ENCODE data around the gene TIMM29.
"Not testable (repeated sequence)": the region's sequence is repeated elsewhere in the genome, so short reads cannot be mapped to it uniquely, and the experiment has no call there.

TIMM29 gene

GRCh38 chr19:10920781-10921180 lies 7.8 kb upstream of the TIMM29 start:
- peaks cover 2% of the 10 kb centered on the region for H3K36me3 Mint-ChIP-seq
- no peaks in the 10 kb centered on the region for H3K27me3 Mint-ChIP-seq
- no peak overlapping the region for H3K27ac Mint-ChIP-seq
- H3K9me3 Mint-ChIP-seq (ENCODE audit: low read depth) = no peaks in the 10 kb centered on the region
- H3K4me1 Mint-ChIP-seq (ENCODE audit: low read depth) = no peaks in the 10 kb centered on the region
- H3K4me3 Mint-ChIP-seq = no peak overlapping the region

- Mint-ChIP-seq H3K9me3 (ENCODE audit: low read depth) (no peaks in the 10 kb centered on the region), H3K4me3 (no peak overlapping the region), H3K27ac (no peak overlapping the region), H3K27me3 (no peaks in the 10 kb centered on the region), H3K36me3 (peaks cover 2% of the 10 kb centered on the region), H3K4me1 (ENCODE audit: low read depth) (no peaks in the 10 kb centered on the region)
These were observed 7.3 kb upstream of the TIMM29 start for GRCh38 chr19:10921199-10921909.

- no peak overlapping the region for H3K4me3 Mint-ChIP-seq
- H3K4me1 Mint-ChIP-seq (ENCODE audit: low read depth) = peaks cover under 1% of the 10 kb centered on the region
- H3K27ac Mint-ChIP-seq = peak overlapping the region; percentile 50
- H3K36me3 Mint-ChIP-seq = peaks cover 2% of the 10 kb centered on the region
- H3K27me3 Mint-ChIP-seq = no peaks in the 10 kb centered on the region
- H3K9me3 Mint-ChIP-seq (ENCODE audit: low read depth) = no peaks in the 10 kb centered on the region
These were observed 6.5 kb upstream of the TIMM29 start for GRCh38 chr19:10921910-10922637.

- no peaks in the 10 kb centered on the region for H3K9me3 Mint-ChIP-seq (ENCODE audit: low read depth)
- peaks cover 4% of the 10 kb centered on the region for H3K4me1 Mint-ChIP-seq (ENCODE audit: low read depth)
- no peak overlapping the region for H3K4me3 Mint-ChIP-seq
- H3K27me3 Mint-ChIP-seq = no peaks in the 10 kb centered on the region
- peaks cover 2% of the 10 kb centered on the region for H3K36me3 Mint-ChIP-seq
- H3K27ac Mint-ChIP-seq = peak overlapping the region; percentile 50
These were observed 6.0 kb upstream of the TIMM29 start for GRCh38 chr19:10922638-10923014.

- Mint-ChIP-seq H3K36me3 (peaks cover 2% of the 10 kb centered on the region), H3K27ac (no peak overlapping the region), H3K4me3 (no peak overlapping the region), H3K27me3 (no peaks in the 10 kb centered on the region), H3K9me3 (ENCODE audit: low read depth) (no peaks in the 10 kb centered on the region), H3K4me1 (ENCODE audit: low read depth) (peaks cover 7% of the 10 kb centered on the region)
These were observed 5.1 kb upstream of the TIMM29 start for GRCh38 chr19:10923260-10924112.

GRCh38 chr19:10924597-10924996 lies 4.0 kb upstream of the TIMM29 start:
- H3K4me1 Mint-ChIP-seq (ENCODE audit: low read depth) = peaks cover 8% of the 10 kb centered on the region
- H3K9me3 Mint-ChIP-seq (ENCODE audit: low read depth) = no peaks in the 10 kb centered on the region
- peaks cover 2% of the 10 kb centered on the region for H3K36me3 Mint-ChIP-seq
- H3K4me3 Mint-ChIP-seq = no peak overlapping the region
- H3K27me3 Mint-ChIP-seq = no peaks in the 10 kb centered on the region
- H3K27ac Mint-ChIP-seq = no peak overlapping the region

- Mint-ChIP-seq H3K9me3 (ENCODE audit: low read depth) (no peaks in the 10 kb centered on the region), H3K36me3 (peaks cover 2% of the 10 kb centered on the region), H3K4me3 (peak overlapping the region; percentile 91), H3K4me1 (ENCODE audit: low read depth) (peaks cover 20% of the 10 kb centered on the region), H3K27ac (peak overlapping the region; percentile 41), H3K27me3 (no peaks in the 10 kb centered on the region)
These were observed 665 bp upstream of the TIMM29 start for GRCh38 chr19:10927730-10928562.

- H3K9me3 Mint-ChIP-seq (ENCODE audit: low read depth) = no peaks in the 10 kb centered on the region
- H3K4me3 Mint-ChIP-seq = peak overlapping the region; percentile 81
- H3K4me1 Mint-ChIP-seq (ENCODE audit: low read depth) = peaks cover 20% of the 10 kb centered on the region
- H3K27ac Mint-ChIP-seq = no peak overlapping the region
- H3K27me3 Mint-ChIP-seq = no peaks in the 10 kb centered on the region
- peaks cover 2% of the 10 kb centered on the region for H3K36me3 Mint-ChIP-seq
These were observed 787 bp downstream of the TIMM29 start for GRCh38 chr19:10929402-10929794.

- Mint-ChIP-seq H3K4me1 (ENCODE audit: low read depth) (peaks cover 8% of the 10 kb centered on the region), H3K27ac (no peak overlapping the region), H3K36me3 (no peaks in the 10 kb centered on the region), H3K27me3 (no peaks in the 10 kb centered on the region), H3K9me3 (ENCODE audit: low read depth) (no peaks in the 10 kb centered on the region), H3K4me3 (no peak overlapping the region)
These were observed 6.9 kb downstream of the TIMM29 start for GRCh38 chr19:10935371-10936059.

- no peak overlapping the region for H3K27ac Mint-ChIP-seq
- H3K9me3 Mint-ChIP-seq (ENCODE audit: low read depth) = no peaks in the 10 kb centered on the region
- no peak overlapping the region for H3K4me3 Mint-ChIP-seq
- peaks cover 5% of the 10 kb centered on the region for H3K4me1 Mint-ChIP-seq (ENCODE audit: low read depth)
- no peaks in the 10 kb centered on the region for H3K27me3 Mint-ChIP-seq
- no peaks in the 10 kb centered on the region for H3K36me3 Mint-ChIP-seq
These were observed 8.1 kb downstream of the TIMM29 start for GRCh38 chr19:10936661-10937084.

- H3K4me3 Mint-ChIP-seq; H3K9me3 Mint-ChIP-seq (ENCODE audit: low read depth); H3K27ac Mint-ChIP-seq; H3K27me3 Mint-ChIP-seq; H3K36me3 Mint-ChIP-seq; H3K4me1 Mint-ChIP-seq (ENCODE audit: low read depth): not testable (repeated sequence)
These were observed 13.0 kb downstream of the TIMM29 start for GRCh38 chr19:10941649-10942048.

- not testable (repeated sequence) for H3K27me3 Mint-ChIP-seq, H3K27ac Mint-ChIP-seq
These were observed 14.8 kb downstream of the TIMM29 start for GRCh38 chr19:10943412-10943811.

GRCh38 chr19:10945264-10945663 lies 16.7 kb downstream of the TIMM29 start:
- H3K27me3 Mint-ChIP-seq = no peaks in the 10 kb centered on the region
- H3K4me3 Mint-ChIP-seq = no peak overlapping the region
- peaks cover 7% of the 10 kb centered on the region for H3K4me1 Mint-ChIP-seq (ENCODE audit: low read depth)
- no peaks in the 10 kb centered on the region for H3K9me3 Mint-ChIP-seq (ENCODE audit: low read depth)
- H3K27ac Mint-ChIP-seq = no peak overlapping the region
- H3K36me3 Mint-ChIP-seq = no peaks in the 10 kb centered on the region

More at GRCh38 chr19:10943412-10943811, 14.8 kb downstream of the TIMM29 start:
- not testable (repeated sequence) for H3K9me3 Mint-ChIP-seq (ENCODE audit: low read depth); H3K36me3 Mint-ChIP-seq; H3K4me1 Mint-ChIP-seq (ENCODE audit: low read depth); H3K4me3 Mint-ChIP-seq

All from activated naive CD8-positive, alpha-beta T cell (primary cell).